CD4-positive, alpha-beta T cell treated with Interferon alpha-2 for 1 hour (primary cell): ENCODE data around the gene MFSD6.
A peak's percentile ranks its signal among the peaks of the same experiment; 100 is the strongest.
"Not testable (repeated sequence)": the region's sequence is repeated elsewhere in the genome, so short reads cannot be mapped to it uniquely, and the experiment has no call there.

Experiments used
- DNase-seq, 2 donors: peaks; one replicate each; pipeline ENCODE4 v3.0.0-alpha.2; 2020 to 2022

Gene MFSD6

DNA sequence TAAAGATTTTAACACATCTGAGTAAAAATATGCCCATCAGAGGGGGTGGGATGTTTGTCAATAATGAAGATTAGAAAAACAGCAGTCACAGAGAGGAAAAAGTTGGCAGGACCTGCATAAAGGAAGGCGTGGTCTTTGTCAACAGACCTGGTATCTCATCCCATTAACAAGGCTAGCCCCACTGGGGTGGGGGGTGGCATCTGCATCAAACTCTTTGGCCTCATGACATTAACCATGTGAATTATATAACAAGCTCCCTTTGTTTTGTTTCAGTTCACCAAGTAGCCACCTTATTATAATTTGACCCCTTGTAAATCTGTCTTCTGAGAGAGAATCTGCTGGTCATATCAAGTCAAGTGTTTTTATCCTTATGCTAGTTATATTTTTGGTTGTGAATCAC is 97.5 kb downstream of the MFSD6 start:
- no peak for DNase-seq

- DNase-seq = no peak
These were observed 98.5 kb downstream of the MFSD6 start for GRCh38 chr2:190506666-190507065.

DNA sequence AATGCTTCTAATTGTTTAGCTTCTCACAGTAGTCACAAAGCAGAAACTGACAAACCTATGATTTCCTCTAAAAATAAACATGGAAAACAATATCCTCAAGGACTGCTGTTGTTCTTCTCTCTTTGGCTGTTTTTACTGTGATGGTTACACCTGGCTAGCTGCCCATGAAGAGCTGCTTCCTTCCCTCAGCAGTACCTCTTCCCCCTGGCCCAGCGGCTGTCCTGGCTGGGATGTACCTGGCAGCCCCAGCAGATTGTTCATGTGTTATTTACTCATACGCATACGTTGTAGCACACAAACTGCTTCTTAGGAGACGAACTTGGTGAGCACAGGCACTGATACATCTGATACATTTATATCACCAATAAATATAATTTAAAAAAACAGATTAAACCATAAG is 99.0 kb downstream of the MFSD6 start:
- DNase-seq = no peak

- not testable (repeated sequence) for DNase-seq
These were observed 101.7 kb downstream of the MFSD6 start for GRCh38 chr2:190509895-190510294.

DNA sequence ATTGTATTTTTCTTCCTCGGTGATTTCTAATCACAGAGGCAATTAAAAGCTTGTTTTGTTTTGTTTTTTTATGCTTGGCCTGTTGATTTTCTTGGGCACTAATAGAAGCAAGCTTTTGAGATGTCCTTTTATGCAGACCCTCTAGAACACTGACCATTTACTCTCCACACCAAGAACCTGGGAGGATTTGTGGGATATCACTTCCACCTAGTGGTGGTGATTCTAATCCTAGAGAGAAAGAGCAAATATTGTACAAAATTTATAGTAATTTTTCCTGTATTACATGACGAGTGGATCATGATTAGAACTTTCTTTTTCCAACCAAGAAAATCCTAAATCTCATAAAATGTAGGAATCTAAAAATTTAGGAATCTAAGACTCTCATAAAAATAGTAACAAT is 102.9 kb downstream of the MFSD6 start:
- no peak for DNase-seq

GRCh38 chr2:190512539-190513095 is 104.5 kb downstream of the MFSD6 start:
- no peak for DNase-seq

DNA sequence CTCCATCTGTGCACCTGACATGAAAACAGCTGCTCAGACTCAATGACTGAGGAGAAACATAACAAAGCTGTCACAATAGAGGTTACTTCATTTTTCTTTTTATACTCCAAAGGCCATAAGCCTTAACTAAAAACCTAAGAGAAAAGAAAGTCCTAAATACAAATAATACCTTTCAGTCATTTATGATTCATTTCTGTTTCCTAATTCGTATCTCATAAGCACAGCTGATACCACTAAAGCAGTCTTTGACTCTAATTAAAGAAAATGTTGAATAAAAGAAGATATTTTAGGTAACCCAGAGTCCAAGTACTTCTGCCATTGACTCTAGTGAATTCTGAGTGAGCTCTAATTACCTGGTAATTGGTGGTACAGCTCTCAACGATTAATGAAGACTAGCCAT is 105.7 kb downstream of the MFSD6 start:
- no peak for DNase-seq

GRCh38 chr2:190514676-190515075 is 106.5 kb downstream of the MFSD6 start:
- DNase-seq = no peak

DNA sequence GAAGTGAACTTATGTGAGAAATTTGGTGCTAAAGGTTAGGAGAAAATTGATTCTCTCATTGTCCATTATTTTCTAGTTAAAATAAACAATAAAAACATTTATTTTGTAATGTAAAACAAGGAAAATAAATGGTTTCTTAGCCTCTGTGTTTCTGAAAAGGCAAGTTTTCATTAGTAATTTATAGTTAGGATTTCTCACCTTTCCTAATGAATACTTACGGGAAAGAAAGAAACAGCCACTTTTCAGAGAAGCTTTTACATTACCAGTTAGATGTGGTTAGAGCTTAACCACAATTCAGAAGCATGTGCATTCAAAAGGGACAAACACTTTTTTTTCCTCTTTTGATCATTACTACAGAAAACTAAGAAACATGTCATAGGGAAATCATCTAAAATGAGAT is 107.5 kb downstream of the MFSD6 start:
- peak in 1 of 2 donors; percentile 66 for DNase-seq

DNA sequence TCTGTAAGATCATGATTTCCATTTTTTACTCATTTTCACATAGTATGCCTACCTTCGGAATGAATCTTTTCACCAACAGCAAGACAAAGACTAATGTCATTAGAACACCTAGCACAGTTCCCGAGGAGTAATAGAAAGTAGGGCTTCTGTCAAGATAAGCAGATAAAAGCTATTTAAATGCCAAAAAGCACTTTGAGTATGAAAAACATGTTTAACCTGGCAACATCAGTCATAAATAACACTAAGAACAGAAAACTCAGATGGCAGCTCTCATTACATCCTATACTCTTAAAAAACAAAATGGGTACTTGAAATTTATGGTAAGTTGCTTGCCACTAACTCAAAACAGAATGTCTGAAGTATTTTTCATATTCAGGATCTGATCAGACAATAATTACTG is 109.3 kb downstream of the MFSD6 start:
- DNase-seq = no peak

- peak in 1 of 2 donors; percentile 31 for DNase-seq
These were observed 112.0 kb downstream of the MFSD6 start for GRCh38 chr2:190519975-190520767.

GRCh38 chr2:190524928-190525327 is 116.8 kb downstream of the MFSD6 start:
- no peak for DNase-seq

- DNase-seq = no peak
These were observed 118.1 kb downstream of the MFSD6 start for GRCh38 chr2:190526105-190526750.

DNA sequence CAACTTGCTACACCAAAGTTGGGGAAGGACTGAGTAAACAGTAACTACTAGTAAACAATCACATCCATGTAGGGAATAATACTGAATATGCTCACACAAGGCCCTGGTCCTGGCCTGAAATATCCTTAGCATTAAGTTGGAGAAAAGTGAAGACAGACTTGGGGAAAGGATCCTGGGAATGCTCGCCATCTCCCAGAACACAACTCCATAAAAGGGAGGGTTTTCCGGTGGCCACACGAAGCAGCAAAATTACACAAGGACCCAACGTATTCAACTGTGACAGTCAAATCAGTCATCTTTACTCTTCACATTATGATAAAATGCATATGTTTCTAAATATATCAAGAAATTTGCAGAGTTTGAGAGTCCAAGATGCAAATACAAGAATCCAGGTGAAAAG is 119.1 kb downstream of the MFSD6 start:
- DNase-seq = no peak

DNA sequence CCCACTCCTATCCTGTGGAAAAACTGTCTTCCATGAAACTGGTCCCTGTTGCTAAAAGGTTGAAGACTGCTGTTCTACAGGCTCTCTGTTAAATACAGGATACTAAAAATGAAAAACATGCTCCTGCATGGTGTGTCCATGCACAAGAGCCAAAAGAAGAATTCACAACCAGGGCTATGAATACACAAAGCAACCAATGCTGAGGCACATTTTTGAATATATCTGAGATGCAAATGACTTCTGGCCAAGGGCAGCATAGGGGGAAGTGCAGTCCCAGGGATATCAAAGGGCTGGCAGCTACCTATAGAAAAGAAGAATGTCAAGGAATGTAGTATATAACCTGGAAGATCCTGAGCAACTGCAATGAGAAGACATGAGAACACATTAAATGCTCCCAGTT is 119.8 kb downstream of the MFSD6 start:
- no peak for DNase-seq

- no peak for DNase-seq
These were observed 120.4 kb downstream of the MFSD6 start for GRCh38 chr2:190528521-190529001.

GRCh38 chr2:190529486-190530247 is 121.5 kb downstream of the MFSD6 start:
- DNase-seq = no peak

GRCh38 chr2:190530248-190530900 is 122.2 kb downstream of the MFSD6 start:
- DNase-seq = no peak

- DNase-seq = no peak
These were observed 124.4 kb downstream of the MFSD6 start for GRCh38 chr2:190532581-190532980.

GRCh38 chr2:190533175-190533967 is 125.2 kb downstream of the MFSD6 start:
- DNase-seq = peak in 1 of 2 donors; percentile 30

DNA sequence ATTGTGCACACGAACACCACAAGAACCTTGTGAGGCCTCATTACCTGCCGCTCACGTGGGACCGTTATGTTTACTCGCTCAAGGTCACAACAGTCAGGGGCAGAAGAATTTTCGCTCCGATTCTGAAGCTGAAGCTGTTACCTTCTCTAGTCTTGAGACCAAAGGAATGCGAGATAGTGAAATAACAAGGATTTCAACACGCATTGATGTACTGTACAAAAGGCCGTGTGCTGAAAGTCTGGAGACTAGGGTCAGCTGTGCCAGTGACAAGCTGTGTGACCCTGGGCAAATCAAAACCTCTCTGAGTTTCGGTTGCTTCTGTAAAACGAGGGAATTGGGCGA is 125.8 kb downstream of the MFSD6 start:
- peak; percentile 52 to 73 for DNase-seq
